Measurements from ENCODE around the gene GALNT2. TPM values are rescaled to one million over a fixed set of nuclear protein-coding genes. Genes with fewer than 3 reads are reported as not detected.

GALNT2 gene
- total and polyA plus RNA-seq, 2 of the 13 experiments (the other 11 are each of a cell fraction or from before 2014, with no cell fraction given), result 39.3 to 39.6 TPM

DNA sequence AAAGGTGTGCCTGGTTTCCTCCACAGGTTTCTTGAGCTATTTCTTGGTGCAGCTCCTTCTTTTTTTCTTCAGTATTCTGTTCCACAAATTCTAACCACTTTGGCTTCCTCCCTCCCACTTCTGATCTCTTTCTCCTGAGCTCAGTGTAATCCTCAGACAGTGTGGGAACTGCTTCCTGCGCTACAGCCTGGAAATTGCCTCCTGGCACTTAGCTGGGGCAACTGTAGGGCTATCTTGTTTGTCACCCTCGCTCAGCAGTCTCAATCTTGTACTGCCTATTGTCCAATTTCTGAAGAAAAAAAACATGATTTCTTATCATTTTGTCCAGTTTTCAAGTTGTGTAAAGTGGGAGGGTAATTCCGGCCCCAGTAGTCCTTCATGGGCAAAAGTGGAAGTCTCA, 24.0 kb upstream of the GALNT2 start:
- ChIA-PET CTCF (ENCODE audit: low intra/inter-chr PET ratio, low total read pairs) (no interaction called here), POLR2A (no interaction called here)
- Histone ChIP-seq H3K9ac (ENCODE audit: insufficient read depth, low read depth, low read length) (no peak overlapping the region), H3K4me3 (replicated peaks in 1 of 3; ENCODE audit: insufficient read depth in 1 of 3, low read depth in 2 of 3, low read length in 3 of 3) (no peak overlapping the region), H3K36me3 (replicated peaks in 1 of 2; ENCODE audit: control insufficient read depth in 1 of 2, insufficient read depth in 2 of 2, low read length in 2 of 2) (no peaks in the 10 kb centered on the region), H3K4me2 (ENCODE audit: low read depth, low read length) (no peak overlapping the region), H3K27me3 (ENCODE audit: control insufficient read depth in 1 of 2, insufficient read depth in 2 of 2, low read length in 2 of 2) (no peaks in the 10 kb centered on the region; a peak in 1 of 5 replicates), H2AFZ (ENCODE audit: low read length) (no peak overlapping the region), H3K4me1 (ENCODE audit: insufficient read depth, low read length) (peaks cover 13% of the 10 kb centered on the region; the same call in 1 of the 2 replicates), H4K20me1 (ENCODE audit: insufficient read depth, low read length) (no peaks in the 10 kb centered on the region), H3K79me2 (ENCODE audit: insufficient read depth, low read length) (no peaks in the 10 kb centered on the region), H3K9me3 (ENCODE audit: low read length) (no peaks in the 10 kb centered on the region), H3K27ac (ENCODE audit: extremely low read length, insufficient read depth, low read length) (no peak overlapping the region)
- WGBS (ENCODE audit: low lambda C conversion rate), result 55% methylated on average over 3 of the region's 3 CpGs
- intact Hi-C loops (cut with micrococcal nuclease; ENCODE audit: unreplicated experiment) (no loop called here), in situ Hi-C loops (cut with HindIII; ENCODE audit: extremely low pct_ligation_motif_present, low pct_unique_long_range_greater_than_20kb) (no loop called here)
- ATAC-seq (no peak), FAIRE-seq (no peak), DNase-seq (ENCODE audit: low spot score) (no peak)
- no TSS peak for BruUV-seq (replicated peaks)
- TF ChIP-seq SPEN (CRISPR knock-in tag; IDR thresholded peaks at IDR 0.05; ENCODE audit: low read depth) (no peak), ZNF224 (CRISPR knock-in tag; IDR thresholded peaks at IDR 0.05) (no peak), SYNCRIP (IDR thresholded peaks at IDR 0.05; ENCODE audit: insufficient read depth, low read depth, low read length) (no peak), MED13 (CRISPR knock-in tag; IDR thresholded peaks at IDR 0.05) (no peak), GRHL1 (CRISPR knock-in tag; conservative IDR thresholded peaks at IDR 0.05) (no peak), SNAI1 (CRISPR knock-in tag; IDR thresholded peaks at IDR 0.05; ENCODE audit: borderline replicate concordance) (no peak), ZNF562 (CRISPR knock-in tag; IDR thresholded peaks at IDR 0.05; ENCODE audit: borderline replicate concordance) (no peak), ASH2L (IDR thresholded peaks at IDR 0.05; ENCODE audit: insufficient read length, low read depth, low read length) (no peak), ZFP41 (CRISPR knock-in tag; IDR thresholded peaks at IDR 0.05; ENCODE audit: borderline replicate concordance) (no peak), AGO2 (optimal IDR thresholded peaks at IDR 0.05; ENCODE audit: low read depth, low read length) (no peak), ZNF230 (CRISPR knock-in tag; IDR thresholded peaks at IDR 0.05) (no peak), NFRKB (IDR thresholded peaks at IDR 0.05) (no peak), MIER2 (CRISPR knock-in tag; IDR thresholded peaks at IDR 0.05) (no peak), ZNF382 (CRISPR knock-in tag; IDR thresholded peaks at IDR 0.05; ENCODE audit: borderline replicate concordance) (no peak), ZNF766 (CRISPR knock-in tag; IDR thresholded peaks at IDR 0.05; ENCODE audit: borderline replicate concordance) (no peak), ZNF782 (CRISPR knock-in tag; IDR thresholded peaks at IDR 0.05; ENCODE audit: borderline replicate concordance) (no peak), SETDB1 (CRISPR knock-in tag; IDR thresholded peaks at IDR 0.05; ENCODE audit: borderline replicate concordance) (no peak)
- TF ChIP-seq, protein P1, sequence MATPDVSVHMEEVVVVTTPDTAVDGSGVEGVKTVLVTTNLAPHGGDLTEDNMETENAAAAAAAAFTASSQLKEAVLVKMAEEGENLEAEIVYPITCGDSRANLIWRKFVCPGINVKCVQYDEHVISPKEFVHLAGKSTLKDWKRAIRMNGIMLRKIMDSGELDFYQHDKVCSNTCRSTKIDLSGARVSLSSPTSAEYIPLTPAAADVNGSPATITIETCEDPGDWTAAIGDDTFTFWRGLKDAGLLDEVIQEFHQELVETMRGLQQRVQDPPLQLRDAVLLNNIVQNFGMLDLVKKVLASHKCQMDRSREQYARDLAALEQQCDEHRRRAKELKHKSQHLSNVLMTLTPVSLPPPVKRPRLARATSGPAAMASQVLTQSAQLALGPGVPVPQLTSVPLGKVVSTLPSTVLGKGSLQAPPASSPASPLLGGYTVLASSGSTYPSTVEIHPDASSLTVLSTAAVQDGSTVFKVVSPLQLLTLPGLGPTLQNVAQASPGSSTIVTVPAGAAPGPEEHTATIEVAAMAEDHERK (CRISPR knock-in tag; IDR thresholded peaks at IDR 0.05; ENCODE audit: low read depth), result no peak

All from HepG2 (cell line).